SU-DHL-6 (cell line): ENCODE data around the gene SRPK2.

Experiments used
- H2AFZ ChIP-seq: fragments of 200-600 bp; sonication (generic); 2 replicates; pipeline ENCODE4 v1.6.1; 2014; ENCODE audit warnings: low read depth, mild to moderate bottlenecking, moderate library complexity, mixed read lengths, antibody characterized with exemption, low read length; ENCODE audit not compliant: severe bottlenecking
- H3F3A ChIP-seq: fragments of 200-600 bp; shearing (Covaris generic); 2 replicates; pipeline ENCODE4 v1.6.0; 2016; ENCODE audit warnings: antibody characterized with exemption, mild to moderate bottlenecking; ENCODE audit not compliant: insufficient read depth
- H3K27ac ChIP-seq: fragments of 200-600 bp; sonication (generic); 2 replicates; pipeline ENCODE4 v1.5.1; 2016; ENCODE audit warnings: low read depth, mild to moderate bottlenecking, low read length, moderate library complexity, mixed read lengths
- H3K27me3 ChIP-seq: fragments of 200-600 bp; sonication (generic), shearing (Covaris generic); 2 replicates; pipeline ENCODE4 v1.6.0; 2014; ENCODE audit warnings: mild to moderate bottlenecking, low read length
- H3K36me3 ChIP-seq: fragments of 200-600 bp; sonication (generic); 2 replicates; pipeline ENCODE4 v1.6.1; 2014; ENCODE audit warnings: mild to moderate bottlenecking, low read length, mixed read lengths
- H3K4me2 ChIP-seq: fragments of 300-600, 200-600 bp; shearing (Covaris generic), sonication (generic); 2 replicates; pipeline ENCODE4 v1.6.0; 2014; ENCODE audit warnings: low read length, low read depth, mild to moderate bottlenecking; ENCODE audit not compliant: poor library complexity, severe bottlenecking
- H3K4me3 ChIP-seq: fragments of 200-600 bp; sonication (generic); 2 replicates; pipeline ENCODE4 v1.5.1; 2014; ENCODE audit warnings: antibody characterized with exemption, low read length, mild to moderate bottlenecking, mixed read lengths; ENCODE audit not compliant: insufficient read depth, poor library complexity, severe bottlenecking
- H3K79me2 ChIP-seq: fragments of 200-600 bp; sonication (generic); 2 replicates; pipeline ENCODE4 v1.6.1; 2014; ENCODE audit warnings: mild to moderate bottlenecking, low read length, moderate library complexity; ENCODE audit not compliant: insufficient read depth
- H3K9ac ChIP-seq: fragments of 200-600 bp; sonication (generic); 2 replicates; pipeline ENCODE4 v1.7.0; 2014; ENCODE audit warnings: mild to moderate bottlenecking, low read length
- H3K9me2 ChIP-seq: fragments of 200-600 bp; sonication (generic); replicated peaks from 2 replicates; pipeline ENCODE4 v1.6.1; 2014; ENCODE audit warnings: low read length; ENCODE audit not compliant: insufficient read depth
- H3K9me3 ChIP-seq: fragments of 200-600 bp; sonication (generic); 2 replicates; pipeline ENCODE4 v1.6.1; 2014; ENCODE audit warnings: low read length, mixed read lengths; ENCODE audit not compliant: insufficient read depth
- H4K20me1 ChIP-seq: fragments of 200-600 bp; sonication (generic); 2 replicates; pipeline ENCODE4 v1.6.1; 2014; ENCODE audit warnings: low read depth, mild to moderate bottlenecking, antibody characterized with exemption, low read length, moderate library complexity, mixed read lengths
- CTCF ChIP-seq: fragments of 200-600 bp; sonication (generic); IDR thresholded peaks from one replicate; pipeline ENCODE4 v1.5.1; 2017; ENCODE audit warnings: antibody characterized with exemption, mild to moderate bottlenecking, low read length, moderate library complexity; ENCODE audit not compliant: insufficient read depth, poor library complexity, severe bottlenecking
- EZH2phosphoT487 ChIP-seq: fragments of 200-600 bp; sonication (generic), shearing (Covaris generic); conservative IDR thresholded peaks from 2 replicates; pipeline ENCODE4 v1.6.1; 2018; ENCODE audit warnings: mild to moderate bottlenecking, antibody characterized with exemption, low read length, moderate library complexity, mixed read lengths

Gene SRPK2

GRCh38 chr7:105068886-105069285 is 319.8 kb downstream of the SRPK2 start:
- H3K27me3 ChIP-seq = no peaks in the 10 kb centered on the region
- no peak for TF ChIP-seq CTCF
- TF ChIP-seq EZH2phosphoT487 = no peak
- no peak overlapping the region for H3K4me2 ChIP-seq
- peaks cover 70% of the 10 kb centered on the region for H3K36me3 ChIP-seq
- H3K79me2 ChIP-seq = peaks cover 38% of the 10 kb centered on the region
- H4K20me1 ChIP-seq = peaks cover 13% of the 10 kb centered on the region
- no peak overlapping the region for H3K9ac ChIP-seq
- no peak overlapping the region for H3K4me3 ChIP-seq
- no peaks in the 10 kb centered on the region for H3K9me2 ChIP-seq
- peaks cover 24% of the 10 kb centered on the region for H3F3A ChIP-seq
- no peak overlapping the region for H3K27ac ChIP-seq
- H2AFZ ChIP-seq = no peak overlapping the region
- no peaks in the 10 kb centered on the region for H3K9me3 ChIP-seq

DNA sequence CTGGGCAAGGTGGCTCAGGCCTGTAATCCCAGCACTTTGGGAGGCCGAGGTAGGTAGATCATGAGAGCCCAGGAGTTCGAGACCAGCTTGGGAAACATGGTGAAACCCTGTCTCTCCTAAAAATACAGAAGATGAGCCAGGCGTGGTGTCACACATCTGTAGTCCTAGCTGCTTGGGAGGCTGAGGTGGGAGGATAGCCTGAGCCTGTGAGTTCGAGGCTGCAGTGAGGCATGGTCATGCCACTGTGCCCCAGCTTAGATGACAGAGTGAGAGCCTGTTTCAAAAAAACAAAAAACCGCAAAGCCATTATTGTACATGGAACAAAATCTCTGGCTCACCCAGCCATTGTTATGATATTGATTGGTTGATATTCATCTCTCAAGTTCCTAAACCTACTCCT is 321.0 kb downstream of the SRPK2 start:
- Histone ChIP-seq H3F3A (peaks cover 18% of the 10 kb centered on the region; the same call in 1 of the 2 replicates), H3K4me2 (no peak overlapping the region), H3K79me2 (peaks cover 47% of the 10 kb centered on the region), H3K9me3 (no peaks in the 10 kb centered on the region), H2AFZ (no peak overlapping the region), H3K4me3 (no peak overlapping the region), H3K36me3 (peaks cover 75% of the 10 kb centered on the region), H3K9ac (no peak overlapping the region), H3K27me3 (no peaks in the 10 kb centered on the region), H3K27ac (no peak overlapping the region), H3K9me2 (no peaks in the 10 kb centered on the region), H4K20me1 (peaks cover 16% of the 10 kb centered on the region)
- no peak for TF ChIP-seq EZH2phosphoT487
- no peak for TF ChIP-seq CTCF
